K562 (cell line): Measurements from ENCODE around the gene SPHK2. TPM values are rescaled to one million over a fixed set of nuclear protein-coding genes. Genes with fewer than 3 reads are reported as not detected.

ENCODE experiments used
- CEBPG ChIP-seq, 3 experiments: fragments of 200-800 bp in 1 of 3; sonication (Bioruptor generic) in 1 of 3; sonication (generic) in 1 of 3; formaldehyde crosslinking in 1 of 3; IDR thresholded peaks in 2 of 3; conservative IDR thresholded peaks in 1 of 3; 2 replicates each; pipeline versions ENCODE4 v1.6.1 to v1.8.0; 2016 to 2022; ENCODE audit warnings: missing compliant biosample characterization in 2 of 3, missing genetic modification characterization in 2 of 3, mild to moderate bottlenecking in 1 of 3, missing genetic modification reagents in 1 of 3
- EWSR1 ChIP-seq: fragments of 450-650 bp; IDR thresholded peaks from 2 replicates; pipeline ENCODE4 v1.6.1; 2018; ENCODE audit warnings: borderline replicate concordance, mild to moderate bottlenecking, low read depth, moderate library complexity; ENCODE audit not compliant: partially characterized antibody
- LEF1 ChIP-seq: fragments of 450-650 bp; IDR thresholded peaks from 2 replicates; pipeline ENCODE4 v1.6.1; 2016; ENCODE audit warnings: mild to moderate bottlenecking
- MAFF ChIP-seq: IDR thresholded peaks from 2 replicates; pipeline ENCODE4 v1.6.1; 2012; ENCODE audit warnings: low read length, improper control_type of control experiment
- MNT ChIP-seq, 2 experiments: fragments of 450-650 bp; conservative IDR thresholded peaks; 2 replicates each; pipeline ENCODE4 v1.6.1; 2017; ENCODE audit warnings: mild to moderate bottlenecking in 2 of 2, moderate library complexity in 2 of 2
- NR2F6 ChIP-seq: fragments of 450-650 bp; formaldehyde crosslinking; IDR thresholded peaks from 2 replicates; pipeline ENCODE4 v1.4.0; 2020; ENCODE audit warnings: mild to moderate bottlenecking
- RAD51 ChIP-seq: fragments of 450-650 bp; IDR thresholded peaks from 2 replicates; pipeline ENCODE4 v1.7.1; 2016; ENCODE audit warnings: low read depth, mild to moderate bottlenecking, borderline replicate concordance
- RBM22 ChIP-seq: fragments of 200-400 bp; formaldehyde crosslinking; IDR thresholded peaks from 2 replicates; pipeline ENCODE4 v1.6.1; 2018; ENCODE audit warnings: low read length, low read depth; ENCODE audit not compliant: poor library complexity, severe bottlenecking
- THRB ChIP-seq: fragments of 450-650 bp; formaldehyde crosslinking; conservative IDR thresholded peaks from 2 replicates; pipeline ENCODE4 v1.4.0; 2022; ENCODE audit warnings: mild to moderate bottlenecking, missing genetic modification characterization
- ZNF133 ChIP-seq: fragments of 250-450 bp; sonication (Bioruptor Pico); IDR thresholded peaks from 2 replicates; pipeline ENCODE4 v1.4.0; 2020; ENCODE audit warnings: mild to moderate bottlenecking
- ZNF41 ChIP-seq: fragments of 250-450 bp; sonication (Bioruptor Pico); conservative IDR thresholded peaks from 2 replicates; pipeline ENCODE4 v1.4.0; 2020; ENCODE audit warnings: mild to moderate bottlenecking
- polyA plus RNA-seq, 8 experiments: library from polyadenylated mRNA; depleted of rRNA in 4 of 8; stranded (reverse) in 5 of 8; unstranded in 3 of 8; fragments of >200 nt; fragmentation: Nextera tagmentation in 2 of 8; fragmentation: Illumina TruSeq in 1 of 8; extraction: Ambion mirVana in 2 of 8; extraction: Trizol in 1 of 8; gene quantifications; 2 replicates each; pipeline versions ENCODE4 v1.2.1 to v1.2.3, GENCODE V29; 2011 to 2014; ENCODE audit warnings: inconsistent platforms in 1 of 8, missing spikeins in 1 of 8
- total RNA-seq, 7 experiments: library from RNA; depleted of rRNA in 6 of 7; stranded (reverse); fragments of >200 nt in 6 of 7; fragmentation: Illumina TruSeq in 2 of 7; extraction: Trizol in 2 of 7; gene quantifications; 2 replicates each; pipeline versions ENCODE4 v1.2.1 to v1.2.3, GENCODE V29; 2011 to 2021; ENCODE audit warnings: low replicate concordance in 1 of 7
- TF ChIP-seq, protein P1 (sequence below), 2 experiments: fragments of 450-650 bp in 1 of 2; sonication (generic) in 1 of 2; formaldehyde crosslinking in 1 of 2; IDR thresholded peaks in 1 of 2; conservative IDR thresholded peaks in 1 of 2; 2 replicates each; pipeline versions ENCODE4 v1.6.1 to v1.8.1; 2016 to 2023; ENCODE audit warnings: mild to moderate bottlenecking in 2 of 2, moderate library complexity in 2 of 2, inconsistent platforms in 1 of 2, missing genetic modification reagents in 1 of 2
- TF ChIP-seq, protein P2 (sequence below): sonication (generic); formaldehyde crosslinking; IDR thresholded peaks from 2 replicates; pipeline ENCODE4 v1.8.1; 2022; ENCODE audit warnings: missing genetic modification reagents
- TF ChIP-seq, protein P3 (sequence below): fragments of 250-450 bp; sonication (Bioruptor Pico); IDR thresholded peaks from 2 replicates; pipeline ENCODE4 v1.5.0; 2021
- TF ChIP-seq, protein P4 (sequence below): fragments of 250-450 bp; sonication (Bioruptor Pico); IDR thresholded peaks from 2 replicates; pipeline ENCODE4 v1.8.0; 2022; ENCODE audit warnings: moderate library complexity, mild to moderate bottlenecking, inconsistent platforms

Gene SPHK2
- total and polyA plus RNA-seq, 9 of the 15 experiments (the other 6 are each of a cell fraction or from before 2014, with no cell fraction given) = 0.10 to 15.2 (median 2.9) TPM

- TF ChIP-seq, protein P1, sequence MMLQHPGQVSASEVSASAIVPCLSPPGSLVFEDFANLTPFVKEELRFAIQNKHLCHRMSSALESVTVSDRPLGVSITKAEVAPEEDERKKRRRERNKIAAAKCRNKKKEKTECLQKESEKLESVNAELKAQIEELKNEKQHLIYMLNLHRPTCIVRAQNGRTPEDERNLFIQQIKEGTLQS (IDR thresholded peaks at IDR 0.05) = no peak
- TF ChIP-seq, protein P1 (CRISPR knock-in tag; conservative IDR thresholded peaks at IDR 0.05) = no peak; the same call in 1 of the 2 replicates
- TF ChIP-seq THRB (CRISPR knock-in tag) = peak; percentile 10; the same call in 1 of the 2 replicates
- TF ChIP-seq MNT (conservative IDR thresholded peaks at IDR 0.05) = no peak
- no peak for TF ChIP-seq EWSR1
- no peak for TF ChIP-seq LEF1
- TF ChIP-seq RAD51 = no peak
- peak; percentile 64 for TF ChIP-seq RBM22
- no peak for TF ChIP-seq MAFF
- TF ChIP-seq CEBPG (CRISPR knock-in tag; IDR thresholded peaks at IDR 0.05) = no peak
- no peak for TF ChIP-seq CEBPG (tag; conservative IDR thresholded peaks at IDR 0.05 in 1 of 2, IDR thresholded peaks at IDR 0.05 in 1 of 2)
- TF ChIP-seq NR2F6 (CRISPR knock-in tag) = no peak
- TF ChIP-seq, protein P2, sequence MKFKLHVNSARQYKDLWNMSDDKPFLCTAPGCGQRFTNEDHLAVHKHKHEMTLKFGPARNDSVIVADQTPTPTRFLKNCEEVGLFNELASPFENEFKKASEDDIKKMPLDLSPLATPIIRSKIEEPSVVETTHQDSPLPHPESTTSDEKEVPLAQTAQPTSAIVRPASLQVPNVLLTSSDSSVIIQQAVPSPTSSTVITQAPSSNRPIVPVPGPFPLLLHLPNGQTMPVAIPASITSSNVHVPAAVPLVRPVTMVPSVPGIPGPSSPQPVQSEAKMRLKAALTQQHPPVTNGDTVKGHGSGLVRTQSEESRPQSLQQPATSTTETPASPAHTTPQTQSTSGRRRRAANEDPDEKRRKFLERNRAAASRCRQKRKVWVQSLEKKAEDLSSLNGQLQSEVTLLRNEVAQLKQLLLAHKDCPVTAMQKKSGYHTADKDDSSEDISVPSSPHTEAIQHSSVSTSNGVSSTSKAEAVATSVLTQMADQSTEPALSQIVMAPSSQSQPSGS (CRISPR knock-in tag) = 0 out of 2 replicates have a peak, but pooled peaks have one; percentile 31
- TF ChIP-seq, protein P3, sequence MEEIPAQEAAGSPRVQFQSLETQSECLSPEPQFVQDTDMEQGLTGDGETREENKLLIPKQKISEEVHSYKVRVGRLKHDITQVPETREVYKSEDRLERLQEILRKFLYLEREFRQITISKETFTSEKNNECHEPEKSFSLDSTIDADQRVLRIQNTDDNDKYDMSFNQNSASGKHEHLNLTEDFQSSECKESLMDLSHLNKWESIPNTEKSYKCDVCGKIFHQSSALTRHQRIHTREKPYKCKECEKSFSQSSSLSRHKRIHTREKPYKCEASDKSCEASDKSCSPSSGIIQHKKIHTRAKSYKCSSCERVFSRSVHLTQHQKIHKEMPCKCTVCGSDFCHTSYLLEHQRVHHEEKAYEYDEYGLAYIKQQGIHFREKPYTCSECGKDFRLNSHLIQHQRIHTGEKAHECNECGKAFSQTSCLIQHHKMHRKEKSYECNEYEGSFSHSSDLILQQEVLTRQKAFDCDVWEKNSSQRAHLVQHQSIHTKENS = no peak
- TF ChIP-seq, protein P4, sequence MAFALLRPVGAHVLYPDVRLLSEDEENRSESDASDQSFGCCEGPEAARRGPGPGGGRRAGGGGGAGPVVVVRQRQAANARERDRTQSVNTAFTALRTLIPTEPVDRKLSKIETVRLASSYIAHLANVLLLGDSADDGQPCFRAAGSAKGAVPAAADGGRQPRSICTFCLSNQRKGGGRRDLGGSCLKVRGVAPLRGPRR (CRISPR knock-in tag) = no peak
- TF ChIP-seq ZNF41 (CRISPR knock-in tag) = no peak
- no peak for TF ChIP-seq ZNF133 (CRISPR knock-in tag)
These were observed 4.7 kb upstream of the SPHK2 start, which contains the start of gene FAM83E (continued) for GRCh38 chr19:48614436-48615230.
